H9 (cell line): ENCODE measurements around the gene CXCR5. TPM values are rescaled to one million over a fixed set of nuclear protein-coding genes. Genes with fewer than 3 reads are reported as not detected.
A peak's percentile ranks its signal among the peaks of the same experiment; 100 is the strongest.

Experiments used
- DNase-seq: peaks from one replicate; pipeline ENCODE4 v3.0.0-alpha.2; 2017
- H2AFZ ChIP-seq: one replicate; pipeline ENCODE4 v1.6.1; 2013; ENCODE audit warnings: mild to moderate bottlenecking, low read length, control low read depth, moderate library complexity
- H2AK5ac ChIP-seq: 2 replicates; pipeline ENCODE4 v1.6.1; 2013; ENCODE audit warnings: low read length, control low read depth, mixed read lengths; ENCODE audit not compliant: insufficient read length
- H2BK120ac ChIP-seq: one replicate; pipeline ENCODE4 v1.6.1; 2013; ENCODE audit warnings: low read depth, mild to moderate bottlenecking, low read length, control low read depth, inconsistent platforms; ENCODE audit not compliant: poor library complexity, severe bottlenecking
- H2BK12ac ChIP-seq: 2 replicates; pipeline ENCODE4 v1.6.1; 2013; ENCODE audit warnings: low read length, control low read depth, mixed read lengths, low read depth; ENCODE audit not compliant: insufficient read length
- H2BK15ac ChIP-seq: 2 replicates; pipeline ENCODE4 v1.6.1; 2013; ENCODE audit warnings: low read depth, low read length, control low read depth
- H2BK20ac ChIP-seq: one replicate; pipeline ENCODE4 v1.6.1; 2013; ENCODE audit warnings: low read depth, mild to moderate bottlenecking, low read length, control low read depth, inconsistent platforms; ENCODE audit not compliant: poor library complexity, severe bottlenecking
- H2BK5ac ChIP-seq: 2 replicates; pipeline ENCODE4 v1.6.1; 2013; ENCODE audit warnings: low read length, control low read depth, mixed read lengths; ENCODE audit not compliant: insufficient read length
- H3K14ac ChIP-seq: 2 replicates; pipeline ENCODE4 v1.6.1; 2013; ENCODE audit warnings: low read length, control low read depth; ENCODE audit not compliant: insufficient read depth
- H3K18ac ChIP-seq: 2 replicates; pipeline ENCODE4 v1.6.1; 2013; ENCODE audit warnings: low read depth, mild to moderate bottlenecking, mixed read lengths, low read length, control low read depth; ENCODE audit not compliant: insufficient read length
- H3K23ac ChIP-seq: 2 replicates; pipeline ENCODE4 v1.6.1; 2013; ENCODE audit warnings: low read length, control low read depth, mixed read lengths, low read depth; ENCODE audit not compliant: insufficient read length
- H3K23me2 ChIP-seq: 2 replicates; pipeline ENCODE4 v1.6.1; 2013; ENCODE audit warnings: low read depth, mild to moderate bottlenecking, mixed read lengths, low read length, control low read depth; ENCODE audit not compliant: insufficient read length, poor library complexity, severe bottlenecking
- H3K27ac ChIP-seq: 2 replicates; pipeline ENCODE4 v1.5.1; 2013; ENCODE audit warnings: low read length, control low read depth, mixed read lengths, low read depth; ENCODE audit not compliant: insufficient read length
- H3K27me3 ChIP-seq: 2 replicates; pipeline ENCODE4 v1.6.1; 2013; ENCODE audit warnings: low read length, control low read depth, inconsistent platforms; ENCODE audit not compliant: insufficient read depth
- H3K4ac ChIP-seq: 2 replicates; pipeline ENCODE4 v1.6.1; 2013; ENCODE audit warnings: low read depth, mild to moderate bottlenecking, control low read depth, inconsistent platforms, low read length, moderate library complexity
- H3K4me1 ChIP-seq: 2 replicates; pipeline ENCODE4 v1.6.1; 2013; ENCODE audit warnings: low read length, control low read depth, inconsistent platforms; ENCODE audit not compliant: insufficient read depth
- H3K4me2 ChIP-seq: 2 replicates; pipeline ENCODE4 v1.6.1; 2013; ENCODE audit warnings: low read length, control low read depth, mixed read lengths; ENCODE audit not compliant: insufficient read length, insufficient read depth
- H3K56ac ChIP-seq: 2 replicates; pipeline ENCODE4 v1.6.1; 2013; ENCODE audit warnings: low read depth, mild to moderate bottlenecking, mixed read lengths, low read length, control low read depth; ENCODE audit not compliant: insufficient read length
- H3K79me1 ChIP-seq: 2 replicates; pipeline ENCODE4 v1.6.1; 2013; ENCODE audit warnings: low read depth, mild to moderate bottlenecking, moderate library complexity, low read length, control low read depth, inconsistent platforms; ENCODE audit not compliant: insufficient read depth, poor library complexity, severe bottlenecking
- H3K79me2 ChIP-seq: 2 replicates; pipeline ENCODE4 v1.6.1; 2013; ENCODE audit warnings: low read length, control low read depth, inconsistent platforms; ENCODE audit not compliant: insufficient read depth
- H3K9ac ChIP-seq: 2 replicates; pipeline ENCODE4 v1.6.1; 2013; ENCODE audit warnings: low read length, control low read depth, mixed read lengths; ENCODE audit not compliant: insufficient read length; ENCODE audit errors: extremely low read depth
- H3K9me3 ChIP-seq: one replicate; pipeline ENCODE4 v1.6.1; 2013; ENCODE audit warnings: low read depth, low read length, inconsistent platforms; ENCODE audit not compliant: control insufficient read depth
- H3T11ph ChIP-seq: one replicate; pipeline ENCODE4 v1.6.1; 2013; ENCODE audit warnings: mild to moderate bottlenecking, low read length, control low read depth, inconsistent platforms
- H4K20me1 ChIP-seq: one replicate; pipeline ENCODE4 v1.6.1; 2013; ENCODE audit not compliant: control insufficient read depth, insufficient read length, insufficient read depth
- H4K5ac ChIP-seq: 2 replicates; pipeline ENCODE4 v1.6.1; 2013; ENCODE audit warnings: low read depth, mild to moderate bottlenecking, mixed read lengths, low read length, control low read depth; ENCODE audit not compliant: insufficient read length
- H4K8ac ChIP-seq: replicated peaks from 2 replicates; pipeline ENCODE4 v1.6.1; 2013; ENCODE audit warnings: low read length, control low read depth, mixed read lengths, low read depth; ENCODE audit not compliant: insufficient read length
- H4K91ac ChIP-seq: 2 replicates; pipeline ENCODE4 v1.6.1; 2013; ENCODE audit warnings: low read depth, mild to moderate bottlenecking, moderate library complexity, mixed read lengths, low read length, control low read depth; ENCODE audit not compliant: insufficient read length
- H3K27ac Mint-ChIP-seq, 3 experiments: 2 replicates in 2 of 3; 3 replicates in 1 of 3; pipeline ENCODE4 v1.8.0; 2020 to 2021; ENCODE audit warnings: mixed read lengths in 3 of 3, mild to moderate bottlenecking in 1 of 3, moderate library complexity in 1 of 3
- H3K27me3 Mint-ChIP-seq: 2 replicates; pipeline ENCODE4 v1.8.0; 2021; ENCODE audit warnings: low read depth, mild to moderate bottlenecking, moderate library complexity, mixed read lengths
- H3K36me3 Mint-ChIP-seq, 3 experiments: 2 replicates in 2 of 3; 3 replicates in 1 of 3; pipeline ENCODE4 v1.8.0; 2020 to 2021; ENCODE audit warnings: low read depth in 3 of 3, mixed read lengths in 3 of 3; ENCODE audit not compliant: insufficient read depth in 1 of 3
- H3K4me1 Mint-ChIP-seq, 2 experiments: 2 replicates each; pipeline ENCODE4 v1.8.0; 2020; ENCODE audit warnings: mixed read lengths in 2 of 2
- H3K4me3 Mint-ChIP-seq, 2 experiments: 2 replicates in 1 of 2; 3 replicates in 1 of 2; pipeline ENCODE4 v1.8.0; 2020 to 2021; ENCODE audit warnings: mild to moderate bottlenecking in 2 of 2, mixed read lengths in 2 of 2, moderate library complexity in 1 of 2
- H3K9me3 Mint-ChIP-seq, 2 experiments: 2 replicates in 1 of 2; 3 replicates in 1 of 2; pipeline ENCODE4 v1.8.0; 2020; ENCODE audit warnings: mild to moderate bottlenecking in 2 of 2, mixed read lengths in 2 of 2, moderate library complexity in 1 of 2
- WGBS: extraction: QIAGEN DNeasy Blood & Tissue Kit; methylation state at CpG from one replicate; pipeline ENCODE4 v1.1.7; 2013; ENCODE audit warnings: missing lambda C conversion rate, low lambda C conversion rate, mixed read lengths; ENCODE audit not compliant: insufficient read length; ENCODE audit errors: extremely low coverage; 5-methylcytosine and 5-hydroxymethylcytosine counted together
- total RNA-seq: library from RNA; stranded (reverse); gene quantifications from 2 replicates; pipeline ENCODE4 v1.2.1, GENCODE V29; 2021
- TF ChIP-seq, protein P1 (sequence below): fragments of 200-600 bp; sonication (generic); conservative IDR thresholded peaks from 3 replicates; pipeline ENCODE4 v1.8.0; 2021; ENCODE audit warnings: antibody characterized with exemption, mild to moderate bottlenecking

CXCR5 gene
- total RNA-seq, 1 experiment from 2014 or later: 0.07 TPM

GRCh38 chr11:118900535-118901384 lies 17.1 kb downstream of the CXCR5 start:
- no peak overlapping the region for H3T11ph ChIP-seq
- TF ChIP-seq, protein P1, sequence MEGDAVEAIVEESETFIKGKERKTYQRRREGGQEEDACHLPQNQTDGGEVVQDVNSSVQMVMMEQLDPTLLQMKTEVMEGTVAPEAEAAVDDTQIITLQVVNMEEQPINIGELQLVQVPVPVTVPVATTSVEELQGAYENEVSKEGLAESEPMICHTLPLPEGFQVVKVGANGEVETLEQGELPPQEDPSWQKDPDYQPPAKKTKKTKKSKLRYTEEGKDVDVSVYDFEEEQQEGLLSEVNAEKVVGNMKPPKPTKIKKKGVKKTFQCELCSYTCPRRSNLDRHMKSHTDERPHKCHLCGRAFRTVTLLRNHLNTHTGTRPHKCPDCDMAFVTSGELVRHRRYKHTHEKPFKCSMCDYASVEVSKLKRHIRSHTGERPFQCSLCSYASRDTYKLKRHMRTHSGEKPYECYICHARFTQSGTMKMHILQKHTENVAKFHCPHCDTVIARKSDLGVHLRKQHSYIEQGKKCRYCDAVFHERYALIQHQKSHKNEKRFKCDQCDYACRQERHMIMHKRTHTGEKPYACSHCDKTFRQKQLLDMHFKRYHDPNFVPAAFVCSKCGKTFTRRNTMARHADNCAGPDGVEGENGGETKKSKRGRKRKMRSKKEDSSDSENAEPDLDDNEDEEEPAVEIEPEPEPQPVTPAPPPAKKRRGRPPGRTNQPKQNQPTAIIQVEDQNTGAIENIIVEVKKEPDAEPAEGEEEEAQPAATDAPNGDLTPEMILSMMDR: no peak
- no peak overlapping the region for H3K4me2 ChIP-seq
- no peak overlapping the region for H2BK12ac ChIP-seq
- no peak overlapping the region for H3K18ac ChIP-seq
- DNase-seq: no peak
- H3K4me1 Mint-ChIP-seq: peaks cover 19 to 32% of the 10 kb centered on the region in 2 experiments
- no peak overlapping the region for H2BK120ac ChIP-seq
- H3K9me3 Mint-ChIP-seq: no peaks in the 10 kb centered on the region
- H4K91ac ChIP-seq: no peak overlapping the region
- no CpG with 5 or more reads among the region's 29 CpGs for WGBS
- H3K14ac ChIP-seq: no peak overlapping the region
- H3K27me3 Mint-ChIP-seq: no peaks in the 10 kb centered on the region
- no peak overlapping the region for H3K23ac ChIP-seq
- no peaks in the 10 kb centered on the region for H3K23me2 ChIP-seq
- H3K79me2 ChIP-seq: no peaks in the 10 kb centered on the region
- H3K56ac ChIP-seq: no peak overlapping the region
- H4K5ac ChIP-seq: no peak overlapping the region
- peaks cover 6% of the 10 kb centered on the region; the same call in 1 of the 2 replicates for H3K4me1 ChIP-seq
- H3K27ac Mint-ChIP-seq: peak overlapping the region in 1 of 3 experiments; percentile 52; a peak in 3 of 7 replicates
- no peak overlapping the region for H4K8ac ChIP-seq
- no peak overlapping the region; a peak in 1 of 5 replicates for H3K4me3 Mint-ChIP-seq
- no peak overlapping the region for H2AFZ ChIP-seq
- no peaks in the 10 kb centered on the region for H3K9me3 ChIP-seq
- no peak overlapping the region for H3K4ac ChIP-seq
- H2BK5ac ChIP-seq: no peak overlapping the region
- H2BK15ac ChIP-seq: no peak overlapping the region
- peaks cover 25 to 57% (median 55%) of the 10 kb centered on the region in 3 experiments; a peak in 6 of 7 replicates for H3K36me3 Mint-ChIP-seq
- no peaks in the 10 kb centered on the region for H3K79me1 ChIP-seq
- no peaks in the 10 kb centered on the region for H3K27me3 ChIP-seq
- H3K27ac ChIP-seq: no peak overlapping the region
- no peak overlapping the region for H3K9ac ChIP-seq
- no peak overlapping the region for H2AK5ac ChIP-seq
- no peak overlapping the region for H2BK20ac ChIP-seq
- H4K20me1 ChIP-seq: no peaks in the 10 kb centered on the region
